Upper lobe of left lung (tissue), 4 donors: ENCODE results near the gene SNAI1.

Experiments used
- CTCF ChIP-seq, 6 experiments: fragments of 450-650 bp in 4 of 6; fragments of 200-600 bp in 2 of 6; sonication (generic) in 2 of 6; IDR thresholded peaks; one replicate each; pipeline ENCODE4 v1.5.1; 2016 to 2019; ENCODE audit warnings: antibody characterized with exemption in 6 of 6
- EP300 ChIP-seq, 4 donors: sonication (generic); formaldehyde crosslinking; IDR thresholded peaks; one replicate each; pipeline ENCODE4 v1.5.1; 2017; ENCODE audit warnings: antibody characterized with exemption in 4 of 4, control low read depth in 2 of 4

GRCh38 chr20:50034567-50035180 is 51.9 kb downstream of the SNAI1 start:
- no peak for TF ChIP-seq EP300 (IDR thresholded peaks at IDR 0.05)
- no peak for TF ChIP-seq CTCF (IDR thresholded peaks at IDR 0.05)
